GM19043 (cell line): ENCODE data around the gene CAPN5.
"Not testable (repeated sequence)": the region's sequence is repeated elsewhere in the genome, so short reads cannot be mapped to it uniquely, and the experiment has no call there.

Source experiments
- ATAC-seq: cut with Tn5 transposase; IDR thresholded peaks from one replicate; pipeline ENCODE4 v1.9.1; 2021; ENCODE audit warnings: low read depth; ENCODE audit not compliant: unreplicated experiment

CAPN5 gene

GRCh38 chr11:77094841-77095365 is 28.1 kb downstream of the CAPN5 start:
- ATAC-seq: no peak

- no peak for ATAC-seq
Measured at GRCh38 chr11:77095551-77096490, 29.1 kb downstream of the CAPN5 start.

GRCh38 chr11:77096591-77097019 is 29.8 kb downstream of the CAPN5 start:
- ATAC-seq: no peak

- not testable (repeated sequence) for ATAC-seq
Measured at GRCh38 chr11:77097180-77097579, 30.4 kb downstream of the CAPN5 start.

GRCh38 chr11:77100166-77101042 is 33.6 kb downstream of the CAPN5 start:
- ATAC-seq: no peak

GRCh38 chr11:77101043-77101537 is 34.3 kb downstream of the CAPN5 start:
- no peak for ATAC-seq

GRCh38 chr11:77102246-77103210 is 35.8 kb downstream of the CAPN5 start, which contains the start of gene OMP:
Gene OMP (plus strand): TSS chr11:77102840. CDS start chr11:77102840, 0 bp downstream.
- ATAC-seq: no peak

GRCh38 chr11:77103319-77103718 is 36.5 kb downstream of the CAPN5 start:
- no peak for ATAC-seq

- no peak for ATAC-seq
Measured at GRCh38 chr11:77104727-77105126, 38.0 kb downstream of the CAPN5 start.

GRCh38 chr11:77106321-77106720 is 39.5 kb downstream of the CAPN5 start:
- no peak for ATAC-seq

GRCh38 chr11:77106759-77107158 is 40.0 kb downstream of the CAPN5 start:
- no peak for ATAC-seq

GRCh38 chr11:77107950-77108349 is 41.2 kb downstream of the CAPN5 start:
- no peak for ATAC-seq

GRCh38 chr11:77108436-77108835 is 41.7 kb downstream of the CAPN5 start:
- no peak for ATAC-seq

GRCh38 chr11:77109236-77110019 is 42.7 kb downstream of the CAPN5 start:
- ATAC-seq: no peak

- ATAC-seq: no peak
Measured at GRCh38 chr11:77110836-77111235, 44.1 kb downstream of the CAPN5 start.

- ATAC-seq: no peak
Measured at GRCh38 chr11:77111277-77111676, 44.5 kb downstream of the CAPN5 start.

GRCh38 chr11:77111946-77112345 is 45.2 kb downstream of the CAPN5 start:
- ATAC-seq: no peak

- ATAC-seq: no peak
Measured at GRCh38 chr11:77112641-77113381, 46.0 kb downstream of the CAPN5 start.
